ENCODE measurements around the gene TMEM207.

GRCh38 chr3:190401963-190402362, 47.7 kb downstream of the TMEM207 start:
- TF ChIP-seq POLR2A (IDR thresholded peaks at IDR 0.05; ENCODE audit: low read length) (no peak), GATA1 (IDR thresholded peaks at IDR 0.05; ENCODE audit: low read depth, low read length) (no peak)

All from erythroblast (primary cell).